Central memory CD8-positive, alpha-beta T cell (primary cell): Measurements from ENCODE around the gene MFGE8.

ENCODE experiments used
- ATAC-seq: fragments of 150-1000 bp; cut with Tn5 transposase; replicated peaks from 2 replicates; pipeline ENCODE4 v1.10.0; 2022; ENCODE audit warnings: mild to moderate bottlenecking, moderate FRiP score, moderate number of reproducible peaks; ENCODE audit not compliant: poor library complexity, severe bottlenecking; ENCODE audit errors: extremely low read depth
- DNase-seq, 2 donors: peaks; one replicate each; pipeline ENCODE4 v3.0.0; 2021; ENCODE audit warnings: low spot score in 2 of 2
- H3K27ac Mint-ChIP-seq: one replicate; pipeline ENCODE4 v1.8.0; 2022; ENCODE audit warnings: low read depth, mild to moderate bottlenecking, moderate library complexity, mixed read lengths
- H3K27me3 Mint-ChIP-seq: one replicate; pipeline ENCODE4 v1.8.0; 2022; ENCODE audit warnings: mixed read lengths
- H3K36me3 Mint-ChIP-seq: one replicate; pipeline ENCODE4 v1.8.0; 2022; ENCODE audit warnings: mild to moderate bottlenecking, moderate library complexity, mixed read lengths; ENCODE audit not compliant: insufficient read depth
- H3K4me1 Mint-ChIP-seq: one replicate; pipeline ENCODE4 v1.8.0; 2022; ENCODE audit warnings: mixed read lengths
- H3K4me3 Mint-ChIP-seq: one replicate; pipeline ENCODE4 v1.8.0; 2022; ENCODE audit warnings: mild to moderate bottlenecking, moderate library complexity, mixed read lengths
- H3K9me3 Mint-ChIP-seq: one replicate; pipeline ENCODE4 v1.8.0; 2022; ENCODE audit warnings: mixed read lengths

The MFGE8 gene

DNA sequence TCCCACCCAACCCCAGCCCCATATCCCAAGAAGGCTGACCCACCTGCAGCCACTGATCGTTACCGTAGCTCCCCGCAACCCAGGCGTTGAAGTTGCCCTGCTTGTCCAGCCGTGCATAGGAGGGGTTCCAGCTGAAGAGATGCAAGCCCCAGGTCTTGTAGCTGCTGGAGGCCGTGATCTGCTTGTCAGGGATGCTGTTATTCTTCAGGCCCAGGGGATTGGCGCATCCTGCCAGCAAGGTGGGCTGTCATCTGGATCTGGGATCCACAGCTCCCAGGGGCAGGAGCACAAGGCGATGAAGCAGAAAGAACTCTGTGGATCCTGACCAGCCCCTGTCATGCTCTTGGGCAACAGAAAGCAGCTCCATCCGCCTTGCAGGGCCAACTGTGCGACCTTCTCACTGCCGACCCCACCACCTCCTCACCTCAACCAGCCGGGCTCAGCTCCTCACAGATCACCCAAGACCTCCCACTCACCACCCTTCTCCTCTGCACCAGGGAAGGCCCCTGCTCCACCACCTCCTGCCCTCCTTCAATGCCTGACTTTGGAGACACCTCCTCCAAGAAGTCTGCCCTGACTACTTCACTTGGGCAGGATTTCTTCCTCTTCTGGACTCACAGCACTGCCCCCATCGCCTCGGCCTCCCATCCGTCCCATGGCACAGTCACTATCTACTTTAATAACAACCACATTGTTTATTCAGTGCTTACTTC lies 11.5 kb downstream of the MFGE8 start:
- ATAC-seq, result no peak

DNA sequence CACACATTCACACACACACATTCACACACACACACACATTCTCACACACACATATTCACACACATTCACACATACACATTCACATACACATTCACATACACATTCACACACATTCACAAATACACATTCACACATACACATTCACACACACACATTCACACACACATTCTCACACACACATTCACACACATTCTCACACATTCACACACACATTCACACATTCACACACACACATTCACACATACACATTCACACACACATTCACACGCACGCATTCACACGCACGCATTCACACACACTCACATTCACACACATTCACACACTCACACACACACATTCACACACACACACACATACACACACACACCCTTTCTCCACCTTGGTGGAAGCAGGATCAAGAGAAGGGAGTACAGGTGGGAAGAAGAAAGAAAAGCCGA lies 12.2 kb downstream of the MFGE8 start:
- DNase-seq (no peak), ATAC-seq (no peak)
- H3K27me3 Mint-ChIP-seq, result no peaks in the 10 kb centered on the region
- no peaks in the 10 kb centered on the region for H3K36me3 Mint-ChIP-seq
- no peaks in the 10 kb centered on the region for H3K9me3 Mint-ChIP-seq
- H3K27ac Mint-ChIP-seq, result no peak overlapping the region
- no peak overlapping the region for H3K4me3 Mint-ChIP-seq
- H3K4me1 Mint-ChIP-seq, result peaks cover 28% of the 10 kb centered on the region

More for the DNA sequence above, 11.5 kb downstream of the MFGE8 start:
- Mint-ChIP-seq H3K9me3 (no peaks in the 10 kb centered on the region), H3K4me3 (no peak overlapping the region), H3K27me3 (no peaks in the 10 kb centered on the region), H3K27ac (peak overlapping the region; percentile 73), H3K36me3 (no peaks in the 10 kb centered on the region), H3K4me1 (peaks cover 25% of the 10 kb centered on the region)
- DNase-seq, result no peak

DNA sequence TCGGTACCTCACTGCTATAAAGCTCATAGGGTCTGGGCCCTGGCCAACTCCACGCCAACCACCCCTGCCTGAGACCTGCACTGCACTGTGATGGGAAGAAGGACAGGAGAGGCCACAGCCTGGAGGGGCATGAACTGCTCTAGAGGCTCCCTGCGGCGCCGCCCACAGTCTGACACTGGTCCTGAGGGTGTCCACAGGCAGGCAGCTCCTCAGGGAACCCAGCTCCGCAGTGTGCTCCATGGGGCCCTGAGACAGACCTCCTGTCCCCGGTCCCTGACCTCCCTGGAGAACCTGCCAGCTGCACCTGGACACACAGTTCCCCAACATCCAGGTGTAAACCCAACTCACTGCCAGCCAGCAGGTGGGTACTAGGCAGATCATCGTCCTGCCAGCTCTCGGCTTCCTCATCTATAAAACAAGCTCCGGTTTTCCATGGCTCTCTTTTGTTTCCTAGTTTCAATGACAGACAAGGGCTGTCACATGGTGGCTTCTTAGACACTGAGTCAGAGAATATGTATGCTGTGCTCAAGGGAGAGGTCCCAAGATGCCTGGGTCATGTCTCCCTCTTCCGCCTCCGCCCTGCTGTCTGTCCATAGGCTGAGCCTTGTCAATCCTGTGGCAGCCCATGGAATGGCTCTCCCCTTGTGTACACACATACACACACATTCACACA lies 12.7 kb downstream of the MFGE8 start:
- no peak for DNase-seq
- H3K4me1 Mint-ChIP-seq, result peaks cover 32% of the 10 kb centered on the region
- no peaks in the 10 kb centered on the region for H3K36me3 Mint-ChIP-seq
- no peak for ATAC-seq
- no peaks in the 10 kb centered on the region for H3K9me3 Mint-ChIP-seq
- H3K27me3 Mint-ChIP-seq, result peaks cover 5% of the 10 kb centered on the region
- H3K4me3 Mint-ChIP-seq, result no peak overlapping the region
- H3K27ac Mint-ChIP-seq, result no peak overlapping the region

DNA sequence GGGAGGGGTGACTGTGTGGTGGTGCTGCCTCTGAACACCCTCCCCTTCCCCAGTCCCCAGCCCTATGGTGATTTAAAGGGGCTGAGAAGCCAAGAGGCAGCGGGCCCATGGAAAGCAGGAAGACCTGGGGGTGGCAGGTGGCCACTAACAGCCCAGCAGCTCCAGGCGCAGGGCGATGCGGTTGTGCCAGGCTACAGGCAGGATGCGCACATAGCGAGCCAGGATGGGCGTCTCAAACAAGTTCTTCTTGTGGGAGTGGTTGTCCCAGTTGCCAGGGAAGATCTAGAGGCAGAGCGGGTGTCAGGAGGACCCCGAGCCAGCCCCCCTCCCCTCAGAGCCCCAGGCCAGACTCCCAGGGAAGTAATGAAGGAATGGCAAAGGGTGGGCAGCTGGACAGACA lies 13.9 kb downstream of the MFGE8 start:
- Mint-ChIP-seq H3K27me3 (peaks cover 9% of the 10 kb centered on the region), H3K4me3 (no peak overlapping the region), H3K9me3 (no peaks in the 10 kb centered on the region), H3K27ac (no peak overlapping the region), H3K36me3 (no peaks in the 10 kb centered on the region), H3K4me1 (peaks cover 26% of the 10 kb centered on the region)
- ATAC-seq, result no peak
- no peak for DNase-seq

DNA sequence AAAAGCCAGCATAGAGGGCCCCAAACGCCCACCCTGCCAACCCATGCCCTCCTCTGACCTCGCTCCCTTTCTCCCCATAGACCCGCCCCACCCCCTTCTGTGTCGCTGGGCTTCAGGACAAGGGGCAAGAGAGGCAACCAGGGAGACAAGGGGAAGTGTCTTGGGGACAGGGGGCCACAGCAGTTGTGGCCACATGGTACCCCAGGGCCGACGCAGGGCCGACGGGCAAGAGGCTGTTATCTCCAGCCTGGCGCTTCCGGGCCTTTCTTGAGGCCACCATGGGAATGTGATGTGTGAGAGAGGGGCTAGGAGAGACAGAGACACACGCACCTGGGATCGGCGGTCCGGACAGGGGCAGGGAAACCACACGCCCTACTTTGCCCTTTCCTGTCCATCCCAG lies 14.4 kb downstream of the MFGE8 start:
- ATAC-seq (no peak), DNase-seq (no peak)
- Mint-ChIP-seq H3K4me3 (no peak overlapping the region), H3K27ac (no peak overlapping the region), H3K36me3 (no peaks in the 10 kb centered on the region), H3K27me3 (peaks cover 9% of the 10 kb centered on the region), H3K9me3 (no peaks in the 10 kb centered on the region), H3K4me1 (peaks cover 24% of the 10 kb centered on the region)

DNA sequence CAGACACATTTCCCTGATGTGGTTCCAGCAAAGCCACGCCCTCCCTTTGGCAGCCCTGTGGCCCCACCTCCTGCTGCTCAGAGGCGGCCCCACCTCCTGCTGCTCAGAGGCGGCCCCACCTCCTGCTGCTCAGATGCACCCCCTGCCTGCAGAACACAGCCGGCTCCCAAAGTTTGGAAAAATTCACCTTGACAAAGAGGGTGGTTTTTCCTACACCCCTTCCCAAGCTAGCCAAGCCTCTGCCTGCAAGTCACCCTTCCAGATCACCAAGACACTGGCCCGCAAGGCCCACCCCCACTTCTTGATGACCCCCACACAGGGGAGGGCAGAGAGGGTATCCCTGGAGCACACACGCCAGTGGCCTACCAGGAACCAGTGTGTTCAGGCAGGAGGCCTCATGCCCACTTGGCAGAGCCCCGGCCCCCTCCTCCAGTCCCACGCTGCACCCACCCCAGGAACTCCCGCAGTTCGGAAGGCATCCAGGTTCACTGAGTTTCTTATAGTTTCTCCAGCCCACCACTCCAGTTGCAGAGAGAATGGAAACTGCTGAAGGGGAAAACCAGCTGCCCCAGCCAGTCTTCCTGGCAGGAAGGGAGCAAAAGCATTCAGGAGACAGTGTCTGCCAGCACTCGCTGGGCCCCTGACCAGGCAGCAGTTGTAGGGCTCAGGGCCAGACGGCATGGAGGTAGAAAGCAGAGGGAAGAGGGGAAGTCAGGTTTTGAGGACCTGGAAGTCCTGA lies 15.6 kb downstream of the MFGE8 start:
- Mint-ChIP-seq H3K27me3 (peaks cover 9% of the 10 kb centered on the region), H3K36me3 (peaks cover 2% of the 10 kb centered on the region), H3K4me3 (no peak overlapping the region), H3K4me1 (peaks cover 23% of the 10 kb centered on the region), H3K27ac (no peak overlapping the region), H3K9me3 (no peaks in the 10 kb centered on the region)
- DNase-seq (peak; percentile 28 to 39), ATAC-seq (peak; percentile 38)

DNA sequence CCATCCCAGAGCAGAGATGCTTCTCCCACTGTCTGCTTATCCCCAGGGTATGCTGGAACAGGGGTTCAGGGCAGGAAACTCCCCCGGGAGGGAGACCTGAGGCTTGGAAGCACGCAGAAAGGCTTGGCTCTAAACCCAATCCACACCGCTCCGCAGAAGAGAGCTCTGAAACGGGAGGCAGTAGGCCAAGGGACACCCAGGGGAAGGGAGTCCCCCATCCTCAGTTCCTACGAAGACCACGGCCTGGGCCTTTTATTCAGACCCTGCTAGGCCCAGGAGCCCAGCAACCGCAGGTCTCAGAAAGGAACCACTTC lies 16.1 kb downstream of the MFGE8 start:
- H3K27ac Mint-ChIP-seq, result no peak overlapping the region
- peaks cover 23% of the 10 kb centered on the region for H3K4me1 Mint-ChIP-seq
- ATAC-seq (peak; percentile 7), DNase-seq (no peak)
- H3K4me3 Mint-ChIP-seq, result peak overlapping the region; percentile 42
- peaks cover 9% of the 10 kb centered on the region for H3K27me3 Mint-ChIP-seq
- peaks cover 2% of the 10 kb centered on the region for H3K36me3 Mint-ChIP-seq
- H3K9me3 Mint-ChIP-seq, result no peaks in the 10 kb centered on the region

DNA sequence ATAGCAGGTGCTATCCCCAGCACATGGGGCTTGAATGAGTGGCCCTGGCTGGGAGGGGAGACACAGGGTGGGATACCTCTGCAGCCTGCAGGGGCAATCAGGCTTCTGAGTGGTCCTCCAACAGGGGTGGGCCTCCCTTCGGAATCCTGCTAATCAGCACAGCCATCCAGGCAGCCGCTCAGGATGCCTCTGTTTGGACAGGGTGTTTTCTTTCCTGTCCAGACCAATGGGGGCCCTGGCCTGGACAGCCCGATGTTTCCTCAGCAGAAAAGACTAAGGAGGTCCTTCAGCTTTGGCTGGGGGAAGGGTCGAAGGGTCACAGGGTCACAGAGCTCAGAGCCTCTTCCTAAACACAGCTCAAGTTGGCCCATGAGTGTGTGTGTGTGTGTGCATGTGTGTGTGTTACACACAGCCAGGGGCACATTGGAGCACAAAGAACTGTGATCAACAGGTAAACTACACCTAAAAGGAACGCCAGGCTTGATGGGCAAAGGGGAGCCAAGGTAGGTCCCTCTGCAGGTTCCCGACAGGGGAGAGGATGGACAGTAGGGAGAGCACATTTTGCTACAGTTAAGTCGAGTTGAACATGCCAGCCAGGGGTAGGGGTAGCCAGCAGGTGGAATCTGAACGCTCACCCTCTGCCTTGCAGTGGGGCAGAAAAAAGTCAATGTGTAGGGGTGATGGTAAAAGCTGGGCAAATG lies 16.7 kb downstream of the MFGE8 start:
- Mint-ChIP-seq H3K27ac (peak overlapping the region; percentile 5), H3K4me3 (peak overlapping the region; percentile 42), H3K36me3 (peaks cover 2% of the 10 kb centered on the region), H3K4me1 (peaks cover 23% of the 10 kb centered on the region), H3K27me3 (peaks cover 9% of the 10 kb centered on the region), H3K9me3 (no peaks in the 10 kb centered on the region)
- DNase-seq, result no peak
- no peak for ATAC-seq

DNA sequence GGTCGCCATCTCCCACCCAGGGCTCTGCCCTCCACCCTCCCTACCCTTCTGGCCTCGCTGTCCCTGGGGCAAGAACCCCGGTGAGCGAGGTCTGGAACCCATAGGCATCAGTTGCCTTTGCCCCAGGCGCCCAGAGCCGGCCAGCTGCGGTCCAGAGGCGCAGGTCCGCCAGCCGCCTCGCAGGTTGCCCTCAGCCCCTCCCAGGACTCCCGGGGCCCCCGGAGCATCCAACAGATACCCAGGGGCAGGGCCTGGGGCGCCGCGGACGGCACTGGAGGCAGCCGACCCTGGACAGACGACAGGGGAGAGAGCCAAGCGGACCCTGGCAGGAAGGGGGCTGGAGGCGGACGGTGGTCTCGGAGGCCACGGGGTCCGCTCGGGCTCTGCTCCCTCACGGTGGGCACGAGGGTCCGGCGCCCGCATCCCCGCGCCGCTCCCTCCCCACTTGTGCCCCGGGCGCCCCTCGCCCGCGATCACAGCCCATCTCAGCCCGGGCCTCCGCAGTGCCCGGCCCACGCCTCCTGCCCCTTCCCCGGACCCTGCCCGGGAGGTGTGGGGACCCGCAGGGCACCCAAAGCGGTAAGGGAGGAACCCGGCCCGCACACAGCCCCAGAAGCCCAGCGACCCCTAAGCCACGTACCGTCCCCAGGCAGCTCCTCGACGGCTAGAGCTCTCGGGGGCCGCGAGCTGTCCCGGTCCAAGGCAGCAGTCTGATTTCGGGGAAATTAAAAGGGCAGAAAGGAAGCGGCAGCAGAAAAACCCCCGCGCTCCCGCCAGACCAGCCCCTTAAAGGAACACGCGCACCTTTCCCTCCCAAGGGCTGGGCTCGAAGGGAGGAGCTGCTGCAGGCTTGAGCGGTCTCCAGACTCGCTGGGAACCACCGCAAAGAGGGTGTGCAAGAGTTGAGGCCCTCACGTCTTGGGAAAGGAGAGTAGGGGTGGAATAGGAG lies 18.1 kb downstream of the MFGE8 start, which contains the start of gene HAPLN3:
Gene HAPLN3 (minus strand): TSS at position 726 of the 949 bp plus-strand sequence. CDS start 8,246 bp downstream, outside the sequence.
- Mint-ChIP-seq H3K27ac (peak within 1 kb of the TSS; percentile 93), H3K9me3 (no peaks in the 10 kb centered on the region), H3K36me3 (peaks cover 2% of the 10 kb centered on the region), H3K4me3 (peak within 1 kb of the TSS; percentile 80), H3K27me3 (peaks cover 9% of the 10 kb centered on the region), H3K4me1 (peaks cover 23% of the 10 kb centered on the region)
- no peak for DNase-seq
- ATAC-seq, result peak; percentile 39

DNA sequence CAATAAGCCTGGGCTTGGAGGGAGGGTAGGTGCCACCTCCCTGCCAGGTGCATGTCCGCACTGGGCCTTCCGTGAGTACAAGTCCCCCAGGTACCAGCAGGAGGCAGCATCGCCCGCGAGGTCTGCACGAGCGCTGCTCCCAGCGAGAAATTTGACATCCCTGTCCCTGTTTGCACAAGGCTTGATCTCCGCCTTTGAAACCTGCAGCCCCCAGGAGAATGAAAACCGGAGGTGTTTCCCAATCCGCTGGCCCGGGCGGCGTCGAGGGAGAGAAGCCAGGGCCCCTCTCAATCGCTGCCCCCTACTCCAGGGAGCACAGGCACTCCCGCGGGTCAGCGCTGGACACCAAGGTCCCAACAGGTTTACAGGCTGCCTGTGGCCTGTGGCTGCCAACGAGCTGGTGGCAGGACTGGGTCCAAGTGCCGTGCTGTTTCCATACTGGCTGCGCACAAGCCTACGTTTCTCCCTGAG lies 18.8 kb downstream of the MFGE8 start:
- Mint-ChIP-seq H3K27ac (no peak overlapping the region), H3K27me3 (peaks cover 9% of the 10 kb centered on the region), H3K4me1 (peaks cover 23% of the 10 kb centered on the region), H3K9me3 (no peaks in the 10 kb centered on the region), H3K36me3 (peaks cover 2% of the 10 kb centered on the region), H3K4me3 (peak overlapping the region; percentile 80)
- DNase-seq (peak; percentile 73 to 77), ATAC-seq (peak; percentile 70)

DNA sequence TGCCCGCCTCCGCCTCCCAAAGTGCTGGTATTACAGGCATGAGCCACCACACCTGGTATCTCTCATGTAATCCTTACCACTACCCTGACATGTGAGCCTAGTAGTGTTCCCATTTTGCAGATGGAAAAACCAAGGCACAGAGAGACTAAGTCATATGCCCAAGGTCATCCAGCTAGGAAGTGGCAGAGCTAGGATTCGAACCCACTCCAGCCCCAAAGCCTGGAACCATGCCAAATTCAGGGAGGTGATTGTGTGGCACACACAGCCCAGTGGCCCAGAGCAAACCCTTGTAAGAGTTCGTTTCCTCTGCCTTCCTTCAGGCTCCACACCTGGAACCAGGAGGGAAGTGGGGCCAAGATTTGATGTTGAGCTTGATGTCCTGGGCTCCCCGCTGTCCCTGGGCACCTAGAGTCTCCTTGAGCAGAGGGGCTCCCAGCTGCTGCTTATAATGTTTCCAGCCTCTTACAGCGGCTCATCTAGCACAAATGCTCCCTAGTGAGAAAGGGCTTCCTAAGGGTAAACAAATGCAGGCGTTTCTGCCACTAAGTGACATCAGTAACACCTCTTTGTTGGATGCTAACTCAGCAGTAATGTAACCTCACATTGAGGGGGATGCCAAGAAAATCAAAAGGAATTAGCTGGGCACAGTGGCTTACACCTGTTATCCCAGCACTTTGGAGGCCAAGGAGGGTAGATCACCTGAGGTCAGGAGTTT lies 21.5 kb downstream of the MFGE8 start:
- Mint-ChIP-seq H3K27ac (no peak overlapping the region), H3K4me3 (no peak overlapping the region), H3K4me1 (peaks cover 15% of the 10 kb centered on the region), H3K27me3 (peaks cover 9% of the 10 kb centered on the region), H3K36me3 (peaks cover 5% of the 10 kb centered on the region), H3K9me3 (no peaks in the 10 kb centered on the region)
- DNase-seq (no peak), ATAC-seq (no peak)
